HepG2 (cell line): Measurements from ENCODE around the gene ZNF821. TPM values are rescaled to one million over a fixed set of nuclear protein-coding genes. Genes with fewer than 3 reads are reported as not detected.

ENCODE experiments used
- ATM ChIP-seq: fragments of 450-650 bp; IDR thresholded peaks from 2 replicates; pipeline ENCODE4 v1.7.1; 2017; ENCODE audit warnings: mild to moderate bottlenecking, borderline replicate concordance
- CBX1 ChIP-seq: IDR thresholded peaks from one replicate; pipeline ENCODE4 v1.6.1; 2016; ENCODE audit warnings: antibody characterized with exemption, low read depth
- ETV5 ChIP-seq: IDR thresholded peaks from 2 replicates; pipeline ENCODE4 v1.6.1; 2018; ENCODE audit warnings: missing biosample characterization, missing genetic modification reagents, inconsistent platforms, borderline replicate concordance
- EZH2 ChIP-seq: conservative IDR thresholded peaks from 2 replicates; pipeline ENCODE4 v1.6.1; 2012; ENCODE audit warnings: mild to moderate bottlenecking, low read depth, low read length, moderate library complexity
- MIXL1 ChIP-seq: IDR thresholded peaks from 2 replicates; pipeline ENCODE4 v1.6.1; 2016
- NFE2L2 ChIP-seq: fragments of 150-350 bp; IDR thresholded peaks from 2 replicates; pipeline ENCODE4 v1.6.1; 2014; ENCODE audit warnings: low read length
- SP140L ChIP-seq: sonication (generic); formaldehyde crosslinking; IDR thresholded peaks from 2 replicates; pipeline ENCODE4 v1.4.0; 2020; ENCODE audit warnings: missing genetic modification reagents, borderline replicate concordance
- STAG1 ChIP-seq: sonication (generic); formaldehyde crosslinking; IDR thresholded peaks from 2 replicates; pipeline ENCODE4 v1.4.0; 2020; ENCODE audit warnings: missing genetic modification reagents
- TCF12 ChIP-seq, 2 experiments: fragments of 450-650 bp in 1 of 2; sonication (generic) in 1 of 2; formaldehyde crosslinking in 1 of 2; IDR thresholded peaks; 2 replicates each; pipeline versions ENCODE4 v1.6.1 to v1.8.0; 2017 to 2022; ENCODE audit warnings: antibody characterized with exemption in 1 of 2, mild to moderate bottlenecking in 1 of 2, missing genetic modification reagents in 1 of 2, moderate library complexity in 1 of 2
- ZFP36L1 ChIP-seq: sonication (generic); formaldehyde crosslinking; IDR thresholded peaks from 2 replicates; pipeline ENCODE4 v1.8.0; 2022; ENCODE audit warnings: mild to moderate bottlenecking, missing genetic modification reagents, moderate library complexity
- ZMYM2 ChIP-seq: sonication (generic); formaldehyde crosslinking; IDR thresholded peaks from 2 replicates; pipeline ENCODE4 v1.8.0; 2022; ENCODE audit warnings: mild to moderate bottlenecking, missing genetic modification reagents
- ZNF101 ChIP-seq: sonication (generic); formaldehyde crosslinking; IDR thresholded peaks from 2 replicates; pipeline ENCODE4 v1.4.0; 2020; ENCODE audit warnings: mild to moderate bottlenecking, low read depth, missing genetic modification reagents, borderline replicate concordance
- ZNF329 ChIP-seq: sonication (generic); formaldehyde crosslinking; IDR thresholded peaks from 2 replicates; pipeline ENCODE4 v1.9.0; 2021; ENCODE audit warnings: low read depth, mild to moderate bottlenecking, missing genetic modification reagents
- ZNF331 ChIP-seq: sonication (generic); formaldehyde crosslinking; IDR thresholded peaks from 2 replicates; pipeline ENCODE4 v1.4.0; 2020; ENCODE audit warnings: missing genetic modification reagents
- ZNF713 ChIP-seq: sonication (generic); formaldehyde crosslinking; IDR thresholded peaks from 2 replicates; pipeline ENCODE4 v1.4.0; 2020; ENCODE audit warnings: mild to moderate bottlenecking, missing genetic modification reagents
- ZNF780A ChIP-seq: sonication (generic); formaldehyde crosslinking; IDR thresholded peaks from 2 replicates; pipeline ENCODE4 v1.8.0; 2022; ENCODE audit warnings: mild to moderate bottlenecking, missing genetic modification reagents, moderate library complexity
- ZNF788 ChIP-seq: sonication (generic); formaldehyde crosslinking; IDR thresholded peaks from 2 replicates; pipeline ENCODE4 v1.5.0; 2020; ENCODE audit warnings: mild to moderate bottlenecking, missing genetic modification reagents, borderline replicate concordance
- polyA plus RNA-seq, 8 experiments: library from polyadenylated mRNA; depleted of rRNA in 3 of 8; stranded (reverse) in 7 of 8; unstranded in 1 of 8; fragments of >200 nt; fragmentation: Illumina TruSeq in 4 of 8; extraction: Trizol in 4 of 8; gene quantifications; 2 replicates each; pipeline versions ENCODE4 v1.2.1 to v1.2.3, GENCODE V29; 2011 to 2016; ENCODE audit warnings: low read depth in 4 of 8, missing spikeins in 1 of 8, mixed read lengths in 1 of 8; ENCODE audit not compliant: insufficient read depth in 1 of 8
- total RNA-seq, 5 experiments: library from RNA; depleted of rRNA; stranded (reverse); fragments of >200 nt; fragmentation: Illumina TruSeq; extraction: Trizol; gene quantifications; 2 replicates each; pipeline ENCODE4 v1.2.3, GENCODE V29; 2016; ENCODE audit warnings: low read depth in 1 of 5
- TF ChIP-seq, protein P1 (sequence below): sonication (generic); formaldehyde crosslinking; IDR thresholded peaks from 2 replicates; pipeline ENCODE4 v1.5.0; 2020; ENCODE audit warnings: mild to moderate bottlenecking, missing genetic modification reagents
- TF ChIP-seq, protein P2 (sequence below): sonication (generic); formaldehyde crosslinking; IDR thresholded peaks from 2 replicates; pipeline ENCODE4 v1.5.0; 2020; ENCODE audit warnings: missing genetic modification reagents, mild to moderate bottlenecking, borderline replicate concordance
- TF ChIP-seq, protein P3 (sequence below): sonication (generic); formaldehyde crosslinking; IDR thresholded peaks from 2 replicates; pipeline ENCODE4 v1.8.1; 2023; ENCODE audit warnings: mild to moderate bottlenecking, missing genetic modification reagents
- TF ChIP-seq, protein P4 (sequence below): sonication (generic); formaldehyde crosslinking; IDR thresholded peaks from 2 replicates; pipeline ENCODE4 v1.4.0; 2020; ENCODE audit warnings: missing genetic modification reagents
- TF ChIP-seq, protein P5 (sequence below): sonication (generic); formaldehyde crosslinking; IDR thresholded peaks from 2 replicates; pipeline ENCODE4 v1.8.0; 2022; ENCODE audit warnings: mild to moderate bottlenecking, missing genetic modification reagents; ENCODE audit not compliant: insufficient replicate concordance

The ZNF821 gene
- total and polyA plus RNA-seq, 2 of the 13 experiments (the other 11 are each of a cell fraction or from before 2014, with no cell fraction given) = 7.0 to 9.1 TPM

DNA sequence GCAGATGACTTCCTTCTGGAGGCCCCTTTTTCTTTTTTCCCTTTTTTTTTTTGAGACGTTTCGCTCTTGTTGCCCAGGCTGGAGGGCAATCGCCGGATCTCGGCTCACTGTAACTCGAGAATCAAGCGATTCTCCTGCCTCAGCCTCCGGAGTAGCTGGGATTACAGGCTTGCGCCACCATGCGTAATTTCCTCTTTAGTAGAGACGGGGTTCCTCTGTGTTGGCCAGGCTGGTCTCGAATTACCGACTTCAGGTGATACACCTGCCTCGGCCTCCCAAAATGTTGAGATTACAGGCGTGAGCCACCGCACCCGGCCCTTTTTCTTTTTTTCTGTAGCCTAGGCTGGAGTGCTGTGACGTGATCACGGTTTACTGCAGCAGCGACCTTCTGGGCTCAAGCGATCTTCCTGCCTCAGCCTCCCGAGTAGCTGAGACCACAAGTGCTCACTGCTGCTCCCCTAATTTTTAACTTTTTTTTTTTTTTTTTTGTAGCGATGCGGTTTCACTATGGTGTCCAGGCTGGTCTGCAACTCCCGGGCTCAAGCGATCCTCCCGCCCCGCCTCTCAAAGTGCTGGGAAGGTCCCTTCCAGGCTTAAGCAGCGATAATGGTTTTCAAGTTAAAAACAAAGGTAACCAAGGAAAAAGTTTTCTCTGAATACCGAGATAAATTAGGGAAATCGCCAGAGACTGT is 10.4 kb upstream of the ZNF821 start (continued):
- TF ChIP-seq, protein P1, sequence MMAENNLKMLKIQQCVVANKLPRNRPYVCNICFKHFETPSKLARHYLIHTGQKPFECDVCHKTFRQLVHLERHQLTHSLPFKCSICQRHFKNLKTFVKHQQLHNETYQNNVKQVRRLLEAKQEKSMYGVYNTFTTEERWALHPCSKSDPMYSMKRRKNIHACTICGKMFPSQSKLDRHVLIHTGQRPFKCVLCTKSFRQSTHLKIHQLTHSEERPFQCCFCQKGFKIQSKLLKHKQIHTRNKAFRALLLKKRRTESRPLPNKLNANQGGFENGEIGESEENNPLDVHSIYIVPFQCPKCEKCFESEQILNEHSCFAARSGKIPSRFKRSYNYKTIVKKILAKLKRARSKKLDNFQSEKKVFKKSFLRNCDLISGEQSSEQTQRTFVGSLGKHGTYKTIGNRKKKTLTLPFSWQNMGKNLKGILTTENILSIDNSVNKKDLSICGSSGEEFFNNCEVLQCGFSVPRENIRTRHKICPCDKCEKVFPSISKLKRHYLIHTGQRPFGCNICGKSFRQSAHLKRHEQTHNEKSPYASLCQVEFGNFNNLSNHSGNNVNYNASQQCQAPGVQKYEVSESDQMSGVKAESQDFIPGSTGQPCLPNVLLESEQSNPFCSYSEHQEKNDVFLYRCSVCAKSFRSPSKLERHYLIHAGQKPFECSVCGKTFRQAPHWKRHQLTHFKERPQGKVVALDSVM (CRISPR knock-in tag) = peak; percentile 83; the same call in 1 of the 2 replicates
- TF ChIP-seq SP140L (CRISPR knock-in tag) = 0 out of 2 replicates have a peak, but pooled peaks have one; percentile 10
- TF ChIP-seq, protein P2, sequence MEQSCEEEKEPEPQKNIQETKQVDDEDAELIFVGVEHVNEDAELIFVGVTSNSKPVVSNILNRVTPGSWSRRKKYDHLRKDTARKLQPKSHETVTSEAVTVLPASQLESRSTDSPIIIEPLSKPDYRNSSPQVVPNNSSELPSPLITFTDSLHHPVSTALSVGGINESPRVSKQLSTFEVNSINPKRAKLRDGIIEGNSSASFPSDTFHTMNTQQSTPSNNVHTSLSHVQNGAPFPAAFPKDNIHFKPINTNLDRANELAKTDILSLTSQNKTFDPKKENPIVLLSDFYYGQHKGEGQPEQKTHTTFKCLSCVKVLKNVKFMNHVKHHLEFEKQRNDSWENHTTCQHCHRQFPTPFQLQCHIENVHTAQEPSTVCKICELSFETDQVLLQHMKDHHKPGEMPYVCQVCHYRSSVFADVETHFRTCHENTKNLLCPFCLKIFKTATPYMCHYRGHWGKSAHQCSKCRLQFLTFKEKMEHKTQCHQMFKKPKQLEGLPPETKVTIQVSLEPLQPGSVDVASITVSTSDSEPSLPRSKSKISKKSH (CRISPR knock-in tag) = peak; percentile 41; the same call in 1 of the 2 replicates
- TF ChIP-seq, protein P3, sequence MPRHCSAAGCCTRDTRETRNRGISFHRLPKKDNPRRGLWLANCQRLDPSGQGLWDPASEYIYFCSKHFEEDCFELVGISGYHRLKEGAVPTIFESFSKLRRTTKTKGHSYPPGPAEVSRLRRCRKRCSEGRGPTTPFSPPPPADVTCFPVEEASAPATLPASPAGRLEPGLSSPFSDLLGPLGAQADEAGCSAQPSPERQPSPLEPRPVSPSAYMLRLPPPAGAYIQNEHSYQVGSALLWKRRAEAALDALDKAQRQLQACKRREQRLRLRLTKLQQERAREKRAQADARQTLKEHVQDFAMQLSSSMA (CRISPR knock-in tag) = no peak
- no peak for TF ChIP-seq NFE2L2
- TF ChIP-seq ZMYM2 (CRISPR knock-in tag) = no peak; the same call in 1 of the 2 replicates
- no peak for TF ChIP-seq ZNF101
- TF ChIP-seq STAG1 (CRISPR knock-in tag) = peak; percentile 19; the same call in 1 of the 2 replicates
- TF ChIP-seq, protein P4, sequence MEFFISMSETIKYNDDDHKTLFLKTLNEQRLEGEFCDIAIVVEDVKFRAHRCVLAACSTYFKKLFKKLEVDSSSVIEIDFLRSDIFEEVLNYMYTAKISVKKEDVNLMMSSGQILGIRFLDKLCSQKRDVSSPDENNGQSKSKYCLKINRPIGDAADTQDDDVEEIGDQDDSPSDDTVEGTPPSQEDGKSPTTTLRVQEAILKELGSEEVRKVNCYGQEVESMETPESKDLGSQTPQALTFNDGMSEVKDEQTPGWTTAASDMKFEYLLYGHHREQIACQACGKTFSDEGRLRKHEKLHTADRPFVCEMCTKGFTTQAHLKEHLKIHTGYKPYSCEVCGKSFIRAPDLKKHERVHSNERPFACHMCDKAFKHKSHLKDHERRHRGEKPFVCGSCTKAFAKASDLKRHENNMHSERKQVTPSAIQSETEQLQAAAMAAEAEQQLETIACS (CRISPR knock-in tag) = peak; percentile 17; the same call in 1 of the 2 replicates
- TF ChIP-seq, protein P5, sequence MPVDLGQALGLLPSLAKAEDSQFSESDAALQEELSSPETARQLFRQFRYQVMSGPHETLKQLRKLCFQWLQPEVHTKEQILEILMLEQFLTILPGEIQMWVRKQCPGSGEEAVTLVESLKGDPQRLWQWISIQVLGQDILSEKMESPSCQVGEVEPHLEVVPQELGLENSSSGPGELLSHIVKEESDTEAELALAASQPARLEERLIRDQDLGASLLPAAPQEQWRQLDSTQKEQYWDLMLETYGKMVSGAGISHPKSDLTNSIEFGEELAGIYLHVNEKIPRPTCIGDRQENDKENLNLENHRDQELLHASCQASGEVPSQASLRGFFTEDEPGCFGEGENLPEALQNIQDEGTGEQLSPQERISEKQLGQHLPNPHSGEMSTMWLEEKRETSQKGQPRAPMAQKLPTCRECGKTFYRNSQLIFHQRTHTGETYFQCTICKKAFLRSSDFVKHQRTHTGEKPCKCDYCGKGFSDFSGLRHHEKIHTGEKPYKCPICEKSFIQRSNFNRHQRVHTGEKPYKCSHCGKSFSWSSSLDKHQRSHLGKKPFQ = peak; percentile 20
- TF ChIP-seq ZNF331 = no peak
- TF ChIP-seq ETV5 (CRISPR knock-in tag) = peak; percentile 24; the same call in 1 of the 2 replicates
- TF ChIP-seq ZFP36L1 (CRISPR knock-in tag) = 0 out of 2 replicates have a peak, but pooled peaks have one; percentile 2
- no peak for TF ChIP-seq TCF12 (IDR thresholded peaks at IDR 0.05)
- no peak for TF ChIP-seq TCF12 (CRISPR knock-in tag; IDR thresholded peaks at IDR 0.05)
- TF ChIP-seq ZNF780A (CRISPR knock-in tag) = no peak
- 0 out of 2 replicates have a peak, but pooled peaks have one; percentile 5 for TF ChIP-seq MIXL1 (CRISPR knock-in tag)
- no peak for TF ChIP-seq ATM
- TF ChIP-seq ZNF788 (CRISPR knock-in tag) = 0 out of 2 replicates have a peak, but pooled peaks have one; percentile 19
- peak; percentile 65; the same call in 1 of the 2 replicates for TF ChIP-seq ZNF329 (CRISPR knock-in tag)
- peak; percentile 62 for TF ChIP-seq CBX1
- TF ChIP-seq ZNF713 (CRISPR knock-in tag) = peak; percentile 30; the same call in 1 of the 2 replicates
- TF ChIP-seq EZH2 = no peak
